Measurements from ENCODE around the gene CDV3. TPM values are rescaled to one million over a fixed set of nuclear protein-coding genes. Genes with fewer than 3 reads are reported as not detected.

The CDV3 gene
- total and polyA plus RNA-seq, 4 donors = 37.5 to 82.6 (median 53.1) TPM

GRCh38 chr3:133570139-133570936 is 3.1 kb upstream of the CDV3 start:
- Histone ChIP-seq H3K27ac (ENCODE audit: low read depth in 1 of 2, low read length in 2 of 2) (no peak overlapping the region), H3K4me1 (ENCODE audit: control insufficient read depth in 4 of 4, insufficient read depth in 4 of 4, low read length in 3 of 4) (peaks cover 0 to 7% (median 4%) of the 10 kb centered on the region in 4 donors), H3K4me3 (ENCODE audit: low read depth in 1 of 3, low read length in 3 of 3) (no peak overlapping the region), H3K9ac (ENCODE audit: low read depth in 1 of 2, low read length in 2 of 2) (no peak overlapping the region), H3K36me3 (ENCODE audit: control insufficient read depth in 4 of 4, insufficient read depth in 3 of 4, low read depth in 1 of 4, low read length in 3 of 4) (no peaks in the 10 kb centered on the region), H3K27me3 (ENCODE audit: control insufficient read depth in 4 of 4, insufficient read depth in 4 of 4, low read length in 3 of 4) (no peaks in the 10 kb centered on the region), H3K9me3 (ENCODE audit: control insufficient read depth in 4 of 4, low read length in 3 of 4) (no peaks in the 10 kb centered on the region)
- no peak for DNase-seq (ENCODE audit: low spot score)
- 94% methylated on average over 5 of the region's 5 CpGs for WGBS
- TF ChIP-seq SP1 (IDR thresholded peaks at IDR 0.05) (peak; percentile 11), REST (IDR thresholded peaks at IDR 0.05) (no peak)

- H3K27ac ChIP-seq (ENCODE audit: low read depth in 1 of 2, low read length in 2 of 2) = no peak overlapping the region
- TF ChIP-seq TAF1 (conservative IDR thresholded peaks at IDR 0.05) (no peak), GABPA (IDR thresholded peaks at IDR 0.05 in 1 of 2, conservative IDR thresholded peaks at IDR 0.05 in 1 of 2) (no peak), HNF4G (IDR thresholded peaks at IDR 0.05) (no peak), FOXA1 (IDR thresholded peaks at IDR 0.05) (no peak), HNF4A (conservative IDR thresholded peaks at IDR 0.05) (no peak), NR2F2 (IDR thresholded peaks at IDR 0.05) (no peak), MAX (IDR thresholded peaks at IDR 0.05) (no peak), RAD21 (IDR thresholded peaks at IDR 0.05) (no peak), ATF3 (IDR thresholded peaks at IDR 0.05) (no peak), RXRA (IDR thresholded peaks at IDR 0.05) (no peak), ZBTB33 (IDR thresholded peaks at IDR 0.05) (no peak), SP1 (IDR thresholded peaks at IDR 0.05) (no peak), FOXA2 (IDR thresholded peaks at IDR 0.05) (no peak), JUND (IDR thresholded peaks at IDR 0.05) (no peak), EGR1 (IDR thresholded peaks at IDR 0.05; ENCODE audit: low read depth in 2 of 2) (no peak)
- no peak for DNase-seq (ENCODE audit: low spot score)
- H3K36me3 ChIP-seq (ENCODE audit: control insufficient read depth in 4 of 4, insufficient read depth in 3 of 4, low read depth in 1 of 4, low read length in 3 of 4) = peaks cover 0 to under 1% (median 0%) of the 10 kb centered on the region in 4 donors
- H3K4me1 ChIP-seq (ENCODE audit: control insufficient read depth in 4 of 4, insufficient read depth in 4 of 4, low read length in 3 of 4) = peaks cover 0 to 13% (median 10%) of the 10 kb centered on the region in 4 donors
- no peaks in the 10 kb centered on the region for H3K27me3 ChIP-seq (ENCODE audit: control insufficient read depth in 4 of 4, insufficient read depth in 4 of 4, low read length in 3 of 4)
- H3K9me3 ChIP-seq (ENCODE audit: control insufficient read depth in 4 of 4, low read length in 3 of 4) = no peaks in the 10 kb centered on the region
- no peak overlapping the region for H3K4me3 ChIP-seq (ENCODE audit: low read depth in 1 of 3, low read length in 3 of 3)
- 94% methylated on average over 2 of the region's 2 CpGs for WGBS
- H3K9ac ChIP-seq (ENCODE audit: low read depth in 1 of 2, low read length in 2 of 2) = no peak overlapping the region
Observed at GRCh38 chr3:133570937-133571320, 2.6 kb upstream of the CDV3 start.

All from liver (tissue), 9 donors.